Medulla oblongata (tissue), 1 donor: Measurements from ENCODE around the gene EIF2D.

ENCODE experiments used
- DNase-seq: peaks from one replicate; pipeline ENCODE4 v3.0.0-alpha.2; 2015; ENCODE audit errors: extremely low spot score

EIF2D gene

GRCh38 chr1:206547104-206547503, 65.2 kb downstream of the EIF2D start:
- DNase-seq = no peak

- DNase-seq = no peak
These were observed 66.9 kb downstream of the EIF2D start for GRCh38 chr1:206545351-206545750.

- peak; percentile 66 for DNase-seq
These were observed 67.6 kb downstream of the EIF2D start for GRCh38 chr1:206544562-206545257.
